Kidney glomerular epithelial cell (primary cell): Measurements from ENCODE around the gene DCAF8.
"Not testable (repeated sequence)": the region's sequence is repeated elsewhere in the genome, so short reads cannot be mapped to it uniquely, and the experiment has no call there.

Source experiments
- DNase-seq: peaks from one replicate; lab custom pipeline; 2025; lab: John Stamatoyannopoulos, UW

DCAF8 gene

DNA sequence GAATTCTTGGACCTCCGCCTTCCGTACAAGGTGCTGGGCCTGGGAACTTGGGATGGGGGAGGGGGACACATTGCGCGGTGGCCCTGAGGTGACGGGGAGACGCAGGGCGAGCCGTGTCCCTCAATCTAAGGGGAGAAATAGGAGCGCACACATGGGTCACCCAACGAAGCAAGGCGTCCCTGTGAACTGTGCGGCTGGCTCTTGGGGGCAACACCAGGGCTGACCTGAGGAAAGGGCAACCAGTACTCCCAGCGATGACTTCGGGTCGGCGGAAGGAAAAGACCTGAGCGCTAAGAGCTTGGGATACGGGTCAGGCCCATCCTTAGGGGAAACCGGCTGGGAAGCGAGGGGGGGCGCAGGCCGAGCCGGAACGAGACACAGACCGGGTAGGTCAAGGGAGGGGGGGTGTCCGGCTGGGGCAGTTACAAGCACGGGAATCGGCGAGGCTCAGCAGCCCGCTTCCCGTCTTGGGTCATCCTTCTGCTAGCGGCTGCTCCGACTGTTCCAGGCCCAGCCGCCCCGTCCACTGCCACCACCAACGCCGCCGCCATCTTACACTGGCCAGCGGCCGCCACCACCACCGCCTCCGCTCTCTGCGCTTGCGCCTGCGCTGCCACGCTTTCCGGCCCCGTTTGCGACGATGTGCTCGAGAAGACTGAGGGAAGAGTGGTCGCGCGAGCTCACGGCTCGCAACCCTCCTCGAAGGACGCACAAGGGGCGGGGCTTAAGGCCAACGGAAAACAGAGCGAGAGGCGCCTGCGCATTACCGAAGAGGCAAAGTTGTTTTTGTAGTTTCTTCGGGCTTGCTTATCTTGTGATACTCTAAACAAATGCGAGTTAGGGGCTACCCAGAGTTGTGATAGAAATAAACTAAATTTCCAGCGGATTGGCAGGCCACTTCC lies at the start of gene DCAF8:
TSS of gene DCAF8 (minus strand) at position 657 of the 902 bp plus-strand sequence. CDS start 18,541 bp downstream, outside the sequence.
- peak; percentile 96 for DNase-seq

DNA sequence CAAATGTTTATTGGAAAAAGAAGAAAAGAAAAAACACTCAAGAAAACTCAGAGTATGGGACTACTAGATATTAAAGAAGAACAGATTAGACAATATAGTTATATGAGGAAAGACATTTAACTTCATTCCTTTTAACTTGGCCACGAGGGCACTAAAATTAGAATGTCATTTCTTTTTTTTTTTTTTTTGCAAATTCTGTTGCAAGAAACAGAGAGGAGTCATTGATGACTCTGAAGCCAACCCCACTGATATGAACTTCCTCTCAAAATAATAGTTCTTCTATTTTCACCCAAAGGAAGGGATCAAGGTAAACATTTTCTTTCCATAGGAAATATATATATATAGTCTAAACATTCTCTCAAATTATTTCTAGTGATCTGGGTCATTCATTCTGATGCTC lies 47.2 kb upstream of the DCAF8 start:
- no peak for DNase-seq

DNA sequence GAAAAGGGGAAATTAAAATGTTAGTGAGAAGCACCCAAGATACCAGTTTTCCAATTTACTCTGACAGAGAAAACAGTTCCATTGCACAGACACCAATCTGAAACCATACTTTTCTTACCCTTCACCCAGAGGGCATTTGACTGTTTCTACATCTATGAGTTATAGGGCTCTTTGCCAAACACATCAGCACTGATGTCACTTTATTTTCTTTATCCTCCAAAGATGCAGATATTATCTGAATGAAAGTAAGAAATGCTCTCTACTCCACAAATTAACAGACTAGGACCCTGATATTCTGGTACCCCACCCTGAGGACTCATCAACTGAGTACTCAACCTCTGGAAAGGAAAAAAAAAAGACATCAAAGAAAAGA lies 46.8 kb upstream of the DCAF8 start:
- DNase-seq: no peak

DNA sequence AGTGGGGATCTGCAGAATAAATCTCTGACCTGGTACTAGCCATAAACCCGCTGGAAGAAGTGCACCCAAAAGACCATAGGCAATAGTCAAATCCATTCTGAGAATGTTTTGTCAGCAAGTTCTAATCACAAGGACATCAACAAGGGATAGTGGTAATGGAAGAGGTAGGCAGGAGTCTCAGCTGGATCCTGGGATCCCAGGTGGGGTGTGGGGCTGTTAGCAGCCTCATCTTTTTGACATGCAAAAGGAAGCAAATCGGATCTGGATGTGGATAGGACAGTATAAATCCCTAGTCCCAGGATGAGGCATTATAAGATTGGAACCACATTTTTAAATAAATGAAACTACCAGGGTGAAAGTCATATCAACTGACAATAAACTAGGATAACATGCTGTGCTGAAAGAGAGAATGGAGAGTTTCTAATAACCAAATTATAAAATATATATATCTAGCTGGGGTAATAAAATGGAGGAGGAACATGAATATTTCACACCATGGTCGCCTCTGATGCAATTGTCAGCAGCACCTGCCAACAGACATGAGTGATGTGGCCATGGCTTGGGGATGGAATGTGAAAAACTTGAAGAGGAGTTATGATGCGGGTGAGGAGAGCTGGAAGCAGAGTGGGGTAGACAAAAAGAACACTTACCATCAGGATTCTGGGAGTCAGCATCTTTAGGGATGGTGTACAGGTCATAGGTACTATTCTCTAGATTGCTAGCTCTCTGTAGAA lies 46.3 kb upstream of the DCAF8 start:
- DNase-seq: no peak

DNA sequence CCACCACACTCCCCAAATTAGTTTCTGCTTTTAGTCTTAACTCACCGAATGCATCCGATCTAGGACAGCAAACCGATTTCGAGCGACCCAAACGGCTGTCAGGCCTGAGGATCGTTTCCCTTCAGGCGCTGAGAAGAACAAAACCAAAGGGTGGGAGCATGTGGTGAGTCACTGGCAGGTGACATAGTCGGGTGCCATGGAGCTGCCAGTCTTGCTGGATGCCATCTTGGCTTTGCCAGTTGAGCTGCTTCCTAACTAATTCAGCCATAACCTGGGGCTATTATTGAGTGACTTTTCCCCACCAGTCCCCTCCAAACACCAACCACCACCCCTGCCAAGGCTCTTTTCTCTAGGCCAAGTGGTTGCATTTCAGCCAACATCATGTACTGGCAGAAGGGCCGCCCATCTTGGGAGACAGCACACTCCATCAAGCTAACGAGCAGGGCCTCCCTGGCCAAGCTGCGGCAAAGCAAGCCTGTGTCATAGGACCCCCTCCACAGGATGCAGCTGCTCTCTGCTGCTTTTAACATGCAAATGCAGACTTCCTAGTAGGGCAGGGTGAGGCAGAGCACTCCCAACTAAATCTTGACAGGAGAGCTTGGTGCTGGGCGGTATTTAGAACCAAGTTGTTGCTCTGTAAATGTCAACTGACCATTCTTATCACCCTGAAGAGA lies 44.9 kb upstream of the DCAF8 start:
- no peak for DNase-seq

DNA sequence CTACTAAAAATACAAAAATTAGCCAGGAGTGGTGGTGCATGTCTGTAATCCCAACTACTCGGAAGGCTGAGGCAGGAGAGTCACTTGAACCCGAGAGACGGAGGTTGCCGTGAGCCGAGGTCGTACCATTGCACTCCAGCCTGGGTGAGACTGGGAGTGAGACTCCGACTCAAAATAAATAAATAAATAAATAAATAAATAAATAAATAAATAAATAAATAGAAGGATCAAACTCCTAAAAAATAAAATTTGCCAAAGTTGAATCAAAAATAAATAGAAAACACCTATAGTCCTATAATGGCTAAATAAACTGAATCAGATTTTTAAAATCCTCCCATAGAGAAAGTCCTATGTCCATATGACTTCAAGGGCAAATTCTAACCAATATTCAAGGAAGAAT lies 37.8 kb upstream of the DCAF8 start:
- no peak for DNase-seq

DNA sequence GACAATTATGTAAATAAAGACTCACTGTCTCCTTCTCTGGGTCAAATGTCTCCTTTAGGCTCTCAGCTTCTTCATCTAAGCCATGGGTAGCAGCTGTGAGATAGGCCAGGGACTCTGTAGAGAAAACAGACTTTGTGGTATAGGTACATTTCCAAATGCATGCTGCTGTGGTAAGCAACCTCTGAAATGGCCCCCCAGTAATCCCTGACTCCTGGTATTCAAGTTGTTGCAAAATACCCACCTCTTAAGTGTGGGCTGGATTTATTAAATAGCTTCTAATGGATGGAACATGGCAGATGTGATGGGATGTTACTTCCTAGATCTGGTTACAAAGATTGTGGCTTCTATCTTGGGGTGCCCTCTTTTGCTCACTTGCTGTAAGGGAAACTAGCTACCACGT lies 33.7 kb upstream of the DCAF8 start:
- DNase-seq: no peak

DNA sequence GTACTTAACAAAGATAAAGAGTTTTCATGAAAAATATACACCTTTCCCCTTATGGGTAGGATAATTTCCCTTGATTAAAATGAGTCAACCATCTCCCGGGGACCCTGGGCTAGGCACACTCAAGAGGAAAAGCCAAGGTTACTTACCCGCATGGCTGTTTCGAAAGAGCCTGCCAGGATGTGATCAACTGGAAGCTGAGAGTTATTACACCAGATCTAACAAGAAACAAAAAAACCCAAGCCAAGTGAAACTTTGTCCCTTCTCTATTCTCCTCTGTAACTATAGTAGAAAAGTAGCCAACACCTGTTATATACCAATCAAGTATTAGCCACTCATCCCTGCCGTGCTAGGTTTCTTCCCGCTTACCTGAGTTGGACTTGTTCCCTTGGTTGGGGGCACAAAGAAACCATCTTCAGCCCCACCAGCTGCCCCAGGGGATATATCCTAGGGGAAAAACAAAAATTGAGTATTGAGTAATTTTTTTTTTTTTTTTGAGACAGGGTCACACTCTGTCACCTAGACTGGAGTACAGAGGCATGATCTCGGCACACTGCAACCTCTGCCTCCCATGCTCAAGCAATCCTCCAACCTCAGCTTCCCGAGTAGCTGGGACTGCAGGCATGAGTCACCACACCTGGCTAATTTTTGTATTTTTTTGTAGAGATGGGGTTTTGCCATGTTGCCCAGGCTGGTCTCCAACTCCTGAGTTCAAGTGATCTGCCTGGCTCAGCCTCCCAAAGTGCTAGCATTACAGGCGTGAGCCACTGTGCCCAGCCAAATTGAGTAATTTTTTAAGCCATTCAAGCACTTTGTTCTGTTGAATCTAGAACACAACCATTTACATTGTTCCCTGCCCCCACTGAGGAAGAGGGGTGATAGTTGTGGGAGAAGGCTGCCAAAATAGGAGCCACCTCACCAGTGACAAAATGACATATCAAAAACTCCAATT lies 30.9 kb upstream of the DCAF8 start:
- DNase-seq: no peak

DNA sequence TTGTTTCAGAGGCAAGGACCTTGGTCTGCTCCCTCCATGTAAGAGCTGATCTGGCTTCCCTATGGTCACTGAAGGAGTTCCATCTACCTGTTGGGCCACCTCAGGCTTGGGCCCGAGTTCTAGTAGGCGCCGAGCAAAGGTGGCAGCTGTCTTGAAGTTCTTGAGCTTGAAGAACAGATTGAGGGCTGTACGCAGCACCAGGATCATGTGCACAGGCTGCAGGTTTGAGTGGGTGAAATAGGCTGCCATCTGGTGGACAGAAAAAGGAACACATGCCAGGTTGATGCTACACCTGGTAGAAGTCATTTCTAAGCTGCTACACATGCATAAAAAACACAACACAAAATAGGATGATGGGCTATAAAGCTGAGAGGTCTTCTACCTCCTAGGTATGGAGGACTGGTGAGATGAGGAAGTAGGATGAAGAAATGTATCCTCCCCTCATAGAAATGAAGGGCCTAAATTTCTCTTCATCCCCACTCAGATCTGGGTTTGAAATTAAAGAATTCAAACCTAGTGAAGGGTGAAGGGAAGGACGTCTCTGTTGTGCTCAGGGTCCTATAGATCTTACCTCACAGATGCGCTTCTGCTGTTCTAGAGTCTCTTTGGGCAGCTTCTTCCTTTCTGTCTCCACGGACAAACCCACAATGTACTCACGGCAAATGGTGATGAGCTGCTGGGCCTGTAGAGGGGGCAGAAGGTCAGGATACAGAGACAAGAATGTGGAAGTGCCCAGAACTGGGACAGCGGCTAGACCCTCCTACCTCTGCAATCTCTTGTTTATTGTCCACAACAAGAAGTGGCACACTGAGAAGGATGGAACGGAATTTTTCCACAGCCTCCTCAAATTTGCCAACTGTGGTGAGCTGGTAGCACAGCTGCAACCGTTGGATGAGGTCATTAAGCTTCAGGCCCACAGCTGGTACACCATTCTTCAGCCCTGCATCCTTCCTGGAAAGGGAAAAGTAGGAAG lies 29.2 kb upstream of the DCAF8 start:
- peak; percentile 71 for DNase-seq

DNA sequence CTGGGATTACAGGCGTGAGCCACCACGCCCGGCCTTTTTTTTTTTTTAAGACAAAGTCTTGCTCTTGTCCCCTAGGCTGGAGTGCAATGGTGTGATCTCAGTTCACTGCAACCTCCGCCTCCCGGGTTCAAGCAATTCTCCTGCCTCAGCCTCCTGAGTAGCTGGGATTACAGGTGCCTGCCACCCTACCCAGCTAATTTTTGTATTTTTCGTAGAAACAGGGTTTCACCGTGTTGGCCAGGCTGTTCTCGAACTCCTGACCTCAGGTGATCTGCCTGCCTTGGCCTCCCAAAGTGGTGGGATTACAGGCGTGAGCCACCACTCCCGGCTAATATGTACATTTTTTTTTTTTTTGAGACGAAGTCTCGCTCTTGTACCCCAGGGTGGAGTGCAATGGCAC lies 25.4 kb upstream of the DCAF8 start:
- not testable (repeated sequence) for DNase-seq

DNA sequence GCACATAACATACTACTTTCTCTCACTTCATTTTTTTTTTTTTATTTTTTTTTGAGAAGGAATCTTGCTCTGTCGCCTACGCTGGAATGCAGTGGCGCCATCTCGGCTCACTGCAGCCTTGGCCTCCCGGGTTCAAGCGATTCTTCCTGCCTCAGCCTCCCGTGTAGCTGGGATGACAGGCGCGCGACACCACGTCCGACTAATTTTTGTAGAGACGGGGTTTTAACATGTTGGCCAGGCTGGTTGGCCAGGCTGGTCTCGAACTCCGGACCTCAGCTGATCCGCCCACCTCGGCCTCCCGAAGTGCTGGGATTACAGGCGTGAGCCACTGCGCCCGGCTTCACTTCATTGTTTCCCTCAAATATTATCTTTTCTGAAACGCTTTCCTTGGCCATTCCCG lies 23.2 kb upstream of the DCAF8 start:
- no peak for DNase-seq

DNA sequence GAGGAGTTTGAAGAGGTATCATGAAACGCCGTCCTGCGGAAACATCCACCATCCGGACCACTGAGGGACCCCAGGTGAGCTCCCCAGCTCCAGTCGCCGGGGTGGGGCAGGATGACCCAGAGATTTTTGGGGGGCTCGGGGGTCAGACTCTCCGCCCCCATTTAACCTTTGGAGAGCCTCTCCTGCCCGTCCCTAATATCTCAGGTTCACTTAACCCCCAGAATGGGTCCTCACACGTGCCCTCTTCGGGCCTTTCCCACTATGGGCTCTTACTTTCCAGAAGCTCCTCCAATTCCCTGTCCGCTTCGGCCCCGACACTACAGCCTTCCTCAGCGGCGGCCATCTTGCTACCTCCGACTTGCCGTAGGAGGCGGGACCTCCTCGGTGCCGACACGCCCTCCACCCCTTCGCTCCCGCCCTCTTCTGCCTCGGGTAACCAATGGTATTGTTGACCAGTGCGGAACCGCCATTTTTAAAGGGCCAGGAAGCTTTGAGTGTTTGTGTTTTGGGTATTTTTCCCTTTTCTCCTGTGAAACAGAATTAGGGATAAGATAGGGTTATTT lies 22.5 kb upstream of the DCAF8 start, which contains the start of gene PEX19:
TSS of gene PEX19 (minus strand) at position 352 of the 563 bp plus-strand sequence. CDS start at position 343, 9 bp downstream.
- DNase-seq: peak; percentile 91

DNA sequence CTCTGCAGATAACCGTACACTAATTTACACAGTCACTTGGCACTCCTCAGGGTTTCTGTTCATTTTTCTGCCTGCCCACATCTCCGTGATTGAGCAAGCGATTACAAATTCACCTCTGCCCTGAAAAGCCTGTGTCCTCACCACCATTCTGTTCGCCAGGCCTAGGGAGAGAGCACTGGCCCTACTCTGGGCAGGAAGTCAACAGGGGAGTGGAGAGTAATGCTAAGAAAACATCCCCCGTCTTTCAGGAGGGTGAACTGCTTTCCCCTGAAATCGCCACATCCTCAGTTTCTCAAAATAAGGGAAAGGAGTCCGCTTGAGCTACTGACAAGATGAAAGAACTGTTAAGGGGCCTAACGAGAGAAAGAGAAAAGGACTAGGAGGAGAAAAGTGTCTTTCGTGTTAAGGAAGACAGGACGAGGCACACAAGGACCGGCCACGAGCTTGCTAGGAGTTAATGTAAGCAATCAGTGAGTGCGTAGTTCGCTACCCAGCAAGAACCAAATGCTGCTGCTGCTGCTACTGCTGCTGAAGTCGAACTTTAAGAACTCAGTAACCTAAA lies 22.0 kb upstream of the DCAF8 start:
- DNase-seq: peak; percentile 33

DNA sequence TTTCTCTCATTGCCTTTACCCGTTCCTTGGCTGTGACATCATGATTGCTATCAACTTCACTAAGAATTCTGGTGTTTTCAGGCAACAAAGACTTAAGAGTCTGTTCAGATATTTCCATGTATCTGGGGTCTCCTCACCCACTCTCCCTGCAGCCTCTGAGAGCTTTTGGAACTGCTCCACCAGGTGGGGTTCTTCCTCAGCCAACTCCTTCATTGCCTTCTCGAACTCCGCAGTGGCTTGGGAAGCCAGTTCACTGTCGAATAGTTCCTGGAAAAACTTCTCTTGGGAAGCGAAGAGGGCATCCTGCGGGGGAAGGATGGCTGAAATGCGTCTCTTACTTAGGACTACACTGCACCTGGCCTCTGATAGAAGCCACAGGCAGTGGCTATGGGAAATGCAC lies 20.5 kb upstream of the DCAF8 start:
- DNase-seq: no peak

DNA sequence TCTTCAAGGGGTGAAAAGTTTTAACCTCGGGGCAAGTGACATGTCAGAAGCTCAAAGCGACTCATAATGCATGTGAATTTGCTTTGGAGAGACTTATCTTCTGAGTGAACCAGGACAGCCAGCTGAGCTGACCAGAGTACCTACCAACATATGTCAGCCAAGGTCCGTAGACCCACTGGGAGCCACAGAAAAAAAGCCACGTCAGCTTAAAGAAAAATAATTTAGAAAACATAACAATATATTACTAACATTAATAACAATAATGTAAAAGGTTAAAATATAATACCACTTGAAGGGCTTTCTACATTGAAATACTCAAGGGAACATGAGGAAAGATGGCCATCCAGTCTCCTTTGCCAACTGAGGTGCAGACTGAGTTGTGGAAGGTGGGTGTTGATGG lies 15.6 kb upstream of the DCAF8 start:
- DNase-seq: no peak

DNA sequence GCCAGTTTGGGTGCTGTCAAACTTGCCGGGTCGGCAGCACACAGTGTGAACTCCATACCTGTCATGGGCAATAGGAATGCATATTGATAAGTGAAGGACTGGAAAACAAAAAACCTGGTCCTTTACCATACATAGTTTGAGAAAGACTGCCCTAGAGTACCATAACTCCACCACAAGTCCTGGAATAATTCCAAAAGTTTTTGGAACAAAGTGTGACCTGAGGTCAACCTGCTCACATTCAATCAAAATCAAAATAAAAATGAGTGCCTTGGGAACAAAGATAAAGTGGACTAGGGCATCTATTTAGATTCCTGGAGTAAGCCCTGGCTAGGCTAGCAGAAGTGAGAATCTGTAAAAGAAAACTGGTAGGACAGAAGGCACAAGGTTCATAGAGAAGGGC lies 15.0 kb upstream of the DCAF8 start:
- no peak for DNase-seq

DNA sequence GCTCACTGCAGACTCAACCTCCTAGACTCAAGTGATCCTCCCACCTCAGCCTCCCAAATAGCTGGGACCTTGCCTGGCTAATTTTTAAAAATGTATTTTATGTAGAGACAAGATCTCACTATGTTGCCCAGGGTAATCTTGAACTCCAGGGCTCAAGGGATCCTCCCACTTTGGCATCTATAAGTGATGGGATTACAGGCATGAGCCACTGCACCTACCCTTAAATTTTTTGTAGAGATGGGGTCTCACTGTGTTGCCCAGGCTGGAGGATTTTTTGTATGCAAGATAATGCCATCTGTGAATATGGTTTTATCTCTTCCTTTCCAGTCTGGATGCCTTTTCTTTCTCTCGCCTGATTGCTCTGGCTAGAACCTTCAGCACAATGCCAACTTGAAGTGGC lies 8.7 kb upstream of the DCAF8 start:
- DNase-seq: no peak

DNA sequence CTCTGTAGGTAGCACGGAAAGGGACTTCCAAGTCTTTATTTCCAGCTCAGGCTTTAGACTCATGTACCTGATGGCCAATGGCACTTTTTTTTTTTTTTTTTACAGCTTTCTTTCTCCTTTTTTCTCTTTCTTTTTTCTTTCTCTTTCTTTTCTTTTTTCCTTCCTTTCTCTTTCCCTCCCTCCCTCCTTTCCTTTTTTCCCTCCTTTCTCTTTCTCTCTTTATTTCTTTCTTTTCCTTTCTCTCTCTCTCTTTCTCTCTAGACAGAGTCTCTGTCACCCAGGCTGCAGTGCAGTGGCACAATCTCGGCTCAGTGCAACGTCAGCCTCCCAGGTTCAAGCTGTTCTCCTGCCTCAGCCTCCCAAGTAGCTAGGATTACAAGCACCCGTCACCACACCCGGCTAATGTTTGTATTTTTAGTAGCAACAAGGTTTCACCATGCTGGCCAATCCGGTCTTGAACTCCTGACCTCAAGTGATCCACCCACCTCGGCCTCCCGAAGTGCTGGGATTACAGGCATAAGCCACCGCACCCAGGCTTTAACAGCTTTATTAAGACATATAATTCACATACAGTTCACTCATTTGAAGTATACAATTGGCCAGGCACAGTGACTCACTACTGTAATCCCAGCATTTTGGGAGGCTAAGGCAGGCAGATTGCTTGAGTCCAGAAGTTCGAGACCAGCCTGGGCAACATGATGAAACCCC lies 5.1 kb upstream of the DCAF8 start:
- no peak for DNase-seq

DNA sequence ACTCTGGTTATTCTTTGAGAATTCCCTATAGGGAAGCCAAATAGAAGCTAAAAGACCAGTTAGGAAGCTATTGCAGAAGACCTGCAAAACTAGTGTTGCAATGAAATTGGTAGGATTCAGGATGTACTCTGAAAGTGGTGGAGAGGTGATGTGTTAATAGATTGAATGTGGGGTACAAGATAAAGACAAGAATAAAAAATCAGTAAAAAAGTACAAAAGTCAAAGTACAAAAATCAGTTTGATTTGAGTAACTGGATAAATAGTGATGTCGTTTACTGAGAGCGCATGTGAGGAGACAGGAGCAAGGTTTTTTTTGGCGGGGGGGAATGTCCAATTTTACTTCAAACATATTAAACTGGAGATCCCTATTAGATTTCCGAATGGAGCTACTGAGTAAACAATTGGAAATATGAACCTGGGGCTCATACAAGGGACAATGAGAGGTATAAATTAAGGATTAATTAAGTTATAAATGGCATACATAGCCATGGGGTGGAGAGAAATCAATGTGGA lies 2.5 kb upstream of the DCAF8 start:
- DNase-seq: no peak
